Activated T-helper 17 cell treated with anti-CD3 and anti-CD28 coated beads, Interleukin-2, amount 50 U/mL, for 72 hours (primary cell): ENCODE data around the gene AHSP. TPM values are rescaled to one million over a fixed set of nuclear protein-coding genes. Genes with fewer than 3 reads are reported as not detected.
"Not testable (repeated sequence)": the region's sequence is repeated elsewhere in the genome, so short reads cannot be mapped to it uniquely, and the experiment has no call there.

Experiments
- ATAC-seq: fragments of 150-1000 bp; cut with Tn5 transposase; replicated peaks from 2 replicates; pipeline ENCODE4 v1.10.0; 2021; ENCODE audit warnings: mild to moderate bottlenecking, moderate library complexity
- H3K27ac Mint-ChIP-seq: one replicate; pipeline ENCODE4 v1.8.0; 2022; ENCODE audit warnings: mixed read lengths
- H3K27me3 Mint-ChIP-seq: one replicate; pipeline ENCODE4 v1.8.0; 2022; ENCODE audit warnings: mixed read lengths
- H3K36me3 Mint-ChIP-seq: one replicate; pipeline ENCODE4 v1.8.0; 2022; ENCODE audit warnings: low read depth, mild to moderate bottlenecking, mixed read lengths
- H3K4me1 Mint-ChIP-seq: one replicate; pipeline ENCODE4 v1.8.0; 2022; ENCODE audit warnings: mixed read lengths
- H3K4me3 Mint-ChIP-seq: one replicate; pipeline ENCODE4 v1.8.0; 2022; ENCODE audit warnings: mild to moderate bottlenecking, mixed read lengths
- H3K9me3 Mint-ChIP-seq: one replicate; pipeline ENCODE4 v1.8.0; 2022; ENCODE audit warnings: mixed read lengths
- total RNA-seq, 2 donors: library from RNA; stranded (reverse); gene quantifications; one replicate each; pipeline ENCODE4 v1.2.3, GENCODE V29; 2022

Gene AHSP
- total RNA-seq, 2 donors from 2014 or later: not detected

GRCh38 chr16:31532120-31532519 lies 4.4 kb downstream of the AHSP start:
- Mint-ChIP-seq H3K4me1 (no peaks in the 10 kb centered on the region), H3K27me3 (peaks cover 26% of the 10 kb centered on the region), H3K27ac (no peak overlapping the region), H3K36me3 (no peaks in the 10 kb centered on the region), H3K9me3 (no peaks in the 10 kb centered on the region), H3K4me3 (no peak overlapping the region)
- ATAC-seq: no peak

- H3K27ac Mint-ChIP-seq: no peak overlapping the region
Observed at GRCh38 chr16:31532896-31533295, 5.2 kb downstream of the AHSP start.

GRCh38 chr16:31535737-31536136 lies 8.0 kb downstream of the AHSP start:
- Mint-ChIP-seq H3K36me3 (no peaks in the 10 kb centered on the region), H3K9me3 (peaks cover 7% of the 10 kb centered on the region), H3K27ac (no peak overlapping the region), H3K4me1 (no peaks in the 10 kb centered on the region), H3K4me3 (no peak overlapping the region), H3K27me3 (peaks cover 19% of the 10 kb centered on the region)
- ATAC-seq: no peak

More at GRCh38 chr16:31532896-31533295, 5.2 kb downstream of the AHSP start:
- H3K27me3 Mint-ChIP-seq: peaks cover 22% of the 10 kb centered on the region
- H3K9me3 Mint-ChIP-seq: no peaks in the 10 kb centered on the region
- H3K4me1 Mint-ChIP-seq: no peaks in the 10 kb centered on the region
- no peak for ATAC-seq
- no peak overlapping the region for H3K4me3 Mint-ChIP-seq
- no peaks in the 10 kb centered on the region for H3K36me3 Mint-ChIP-seq

- no peak for ATAC-seq
- no peaks in the 10 kb centered on the region for H3K4me1 Mint-ChIP-seq
- no peak overlapping the region for H3K27ac Mint-ChIP-seq
Observed at GRCh38 chr16:31536804-31537361, 9.2 kb downstream of the AHSP start.

GRCh38 chr16:31537362-31538242 lies 9.9 kb downstream of the AHSP start:
- no peak overlapping the region for H3K27ac Mint-ChIP-seq
- H3K9me3 Mint-ChIP-seq: peaks cover 7% of the 10 kb centered on the region
- no peaks in the 10 kb centered on the region for H3K36me3 Mint-ChIP-seq
- H3K27me3 Mint-ChIP-seq: peaks cover 19% of the 10 kb centered on the region
- H3K4me1 Mint-ChIP-seq: no peaks in the 10 kb centered on the region
- peak; percentile 34 for ATAC-seq
- H3K4me3 Mint-ChIP-seq: peak overlapping the region; percentile 37

More at GRCh38 chr16:31536804-31537361, 9.2 kb downstream of the AHSP start:
- Mint-ChIP-seq H3K27me3 (peaks cover 19% of the 10 kb centered on the region), H3K4me3 (no peak overlapping the region), H3K9me3 (peaks cover 7% of the 10 kb centered on the region), H3K36me3 (no peaks in the 10 kb centered on the region)

GRCh38 chr16:31538243-31538598 lies 10.5 kb downstream of the AHSP start:
- peak overlapping the region; percentile 37 for H3K4me3 Mint-ChIP-seq
- H3K36me3 Mint-ChIP-seq, ATAC-seq, H3K27ac Mint-ChIP-seq, H3K9me3 Mint-ChIP-seq, H3K4me1 Mint-ChIP-seq: not testable (repeated sequence)
- peaks cover 19% of the 10 kb centered on the region for H3K27me3 Mint-ChIP-seq

- ATAC-seq, H3K4me3 Mint-ChIP-seq, H3K36me3 Mint-ChIP-seq, H3K27ac Mint-ChIP-seq, H3K4me1 Mint-ChIP-seq: not testable (repeated sequence)
- Mint-ChIP-seq H3K27me3 (peaks cover 19% of the 10 kb centered on the region), H3K9me3 (peaks cover 11% of the 10 kb centered on the region)
Observed at GRCh38 chr16:31539762-31540161, 12.1 kb downstream of the AHSP start.

GRCh38 chr16:31542763-31543162 lies 15.1 kb downstream of the AHSP start:
- Mint-ChIP-seq H3K4me3 (no peak overlapping the region), H3K4me1 (no peaks in the 10 kb centered on the region), H3K27me3 (peaks cover 15% of the 10 kb centered on the region), H3K27ac (no peak overlapping the region), H3K36me3 (no peaks in the 10 kb centered on the region), H3K9me3 (peaks cover 14% of the 10 kb centered on the region)
- no peak for ATAC-seq

- Mint-ChIP-seq H3K9me3 (no peaks in the 10 kb centered on the region), H3K27me3 (peaks cover 11% of the 10 kb centered on the region), H3K4me1 (no peaks in the 10 kb centered on the region), H3K36me3 (no peaks in the 10 kb centered on the region), H3K4me3 (no peak overlapping the region), H3K27ac (no peak overlapping the region)
- no peak for ATAC-seq
Observed at GRCh38 chr16:31561426-31562233, 33.9 kb downstream of the AHSP start.

GRCh38 chr16:31568577-31569359 lies 41.1 kb downstream of the AHSP start:
- Mint-ChIP-seq H3K4me1 (no peaks in the 10 kb centered on the region), H3K27me3 (peaks cover 35% of the 10 kb centered on the region), H3K9me3 (peaks cover 19% of the 10 kb centered on the region), H3K36me3 (no peaks in the 10 kb centered on the region), H3K27ac (no peak overlapping the region), H3K4me3 (peak overlapping the region; percentile 36)
- peak; percentile 38 for ATAC-seq

- Mint-ChIP-seq H3K27ac (no peak overlapping the region), H3K4me3 (peak overlapping the region; percentile 59), H3K27me3 (peaks cover 35% of the 10 kb centered on the region), H3K36me3 (no peaks in the 10 kb centered on the region), H3K9me3 (peaks cover 19% of the 10 kb centered on the region), H3K4me1 (no peaks in the 10 kb centered on the region)
- no peak for ATAC-seq
Observed at GRCh38 chr16:31569360-31569717, 41.6 kb downstream of the AHSP start.

GRCh38 chr16:31572821-31573220 lies 45.1 kb downstream of the AHSP start:
- peaks cover 35% of the 10 kb centered on the region for H3K27me3 Mint-ChIP-seq
- H3K4me3 Mint-ChIP-seq: no peak overlapping the region
- no peak for ATAC-seq
- H3K27ac Mint-ChIP-seq: no peak overlapping the region
- no peaks in the 10 kb centered on the region for H3K36me3 Mint-ChIP-seq
- peaks cover 25% of the 10 kb centered on the region for H3K9me3 Mint-ChIP-seq
- no peaks in the 10 kb centered on the region for H3K4me1 Mint-ChIP-seq

GRCh38 chr16:31574159-31574558 lies 46.5 kb downstream of the AHSP start:
- H3K4me3 Mint-ChIP-seq, H3K27ac Mint-ChIP-seq, H3K4me1 Mint-ChIP-seq, ATAC-seq, H3K36me3 Mint-ChIP-seq: not testable (repeated sequence)
- Mint-ChIP-seq H3K9me3 (peaks cover 29% of the 10 kb centered on the region), H3K27me3 (peaks cover 26% of the 10 kb centered on the region)

GRCh38 chr16:31577411-31577810 lies 49.7 kb downstream of the AHSP start:
- Mint-ChIP-seq H3K27me3 (peaks cover 7% of the 10 kb centered on the region), H3K27ac (no peak overlapping the region), H3K9me3 (peaks cover 28% of the 10 kb centered on the region), H3K36me3 (no peaks in the 10 kb centered on the region), H3K4me3 (no peak overlapping the region), H3K4me1 (no peaks in the 10 kb centered on the region)
- no peak for ATAC-seq
